Midbrain (tissue), 1 donor: ENCODE results near the gene USB1.

Experiments
- DNase-seq: peaks from one replicate; lab custom pipeline; 2025; lab: John Stamatoyannopoulos, UW

Gene USB1

DNA sequence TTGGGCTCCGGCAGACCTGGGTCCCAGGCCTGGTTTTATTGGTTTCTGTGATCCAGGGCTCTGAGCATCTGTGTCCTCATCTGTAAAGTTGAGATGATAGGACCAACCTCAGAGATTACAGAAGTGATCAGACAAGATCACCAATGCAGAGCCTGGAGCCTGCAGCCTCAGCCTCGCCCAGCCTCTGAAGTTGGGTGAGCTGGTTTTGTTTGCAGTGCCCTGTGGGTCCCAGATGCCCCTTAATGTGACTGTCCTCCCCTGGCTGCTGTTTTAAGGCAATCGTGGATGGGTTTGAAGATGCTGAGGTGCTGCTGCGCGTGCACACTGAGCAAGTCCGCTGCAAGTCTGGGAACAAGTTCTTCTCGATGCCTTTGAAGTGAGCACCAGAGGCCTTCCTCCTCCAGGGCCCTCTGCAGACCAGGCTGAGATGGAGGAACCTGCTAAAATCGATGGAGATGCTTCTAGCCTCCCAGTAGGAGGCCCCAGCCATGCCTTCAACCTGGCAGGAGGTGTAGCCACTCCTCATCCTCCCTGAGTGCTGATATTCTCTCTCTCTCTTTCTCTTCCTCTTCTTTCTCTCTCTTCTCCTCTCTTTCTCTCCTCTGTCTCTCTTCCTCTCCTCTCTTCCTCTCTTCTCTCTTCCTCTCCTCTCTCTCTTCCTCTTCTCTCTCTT, 18.8 kb downstream of the USB1 start:
- no peak for DNase-seq

DNA sequence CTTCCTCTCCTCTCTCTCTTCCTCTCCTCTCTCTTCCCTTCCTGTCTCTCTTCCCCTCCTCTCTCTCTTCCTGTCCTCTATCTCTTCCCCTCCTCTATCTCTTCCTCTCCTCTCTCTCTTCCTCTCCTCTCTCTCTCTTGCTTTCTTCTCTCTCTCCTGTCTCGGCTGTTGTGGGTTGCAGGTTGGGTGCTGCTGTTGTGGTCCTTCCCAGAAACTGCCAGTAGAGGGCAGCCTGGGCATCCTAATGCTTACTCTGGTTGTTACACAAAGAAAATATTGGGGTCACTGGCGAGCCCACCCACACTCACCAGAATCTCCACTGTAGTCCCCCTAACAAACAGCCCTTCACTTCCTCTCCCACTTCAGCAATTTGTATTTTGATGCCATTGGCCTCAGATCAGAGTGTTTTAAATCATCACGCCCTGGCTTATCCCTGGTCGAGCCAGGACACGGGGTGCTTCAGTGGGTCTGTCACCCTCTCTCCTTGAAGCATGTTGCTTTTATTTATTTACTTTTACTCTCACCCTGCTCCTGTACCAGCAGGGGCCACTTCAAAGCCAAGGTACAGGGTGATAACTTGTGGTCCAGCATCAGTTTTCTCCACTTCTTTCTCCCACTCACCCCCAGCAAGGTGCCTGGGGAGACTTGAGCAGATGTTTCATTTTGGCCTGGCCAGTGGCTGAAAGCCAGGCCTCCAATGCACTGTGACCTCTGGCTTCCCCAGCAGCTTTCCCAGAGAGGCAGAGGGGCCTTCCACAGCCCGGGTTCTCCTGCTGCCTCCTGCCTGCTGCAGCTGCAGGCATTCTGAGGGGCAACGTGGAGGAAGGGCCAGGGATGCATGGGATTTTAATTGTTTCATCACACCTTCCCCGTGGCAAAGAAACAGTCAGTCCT, 19.7 kb downstream of the USB1 start:
- DNase-seq, result peak; percentile 61

DNA sequence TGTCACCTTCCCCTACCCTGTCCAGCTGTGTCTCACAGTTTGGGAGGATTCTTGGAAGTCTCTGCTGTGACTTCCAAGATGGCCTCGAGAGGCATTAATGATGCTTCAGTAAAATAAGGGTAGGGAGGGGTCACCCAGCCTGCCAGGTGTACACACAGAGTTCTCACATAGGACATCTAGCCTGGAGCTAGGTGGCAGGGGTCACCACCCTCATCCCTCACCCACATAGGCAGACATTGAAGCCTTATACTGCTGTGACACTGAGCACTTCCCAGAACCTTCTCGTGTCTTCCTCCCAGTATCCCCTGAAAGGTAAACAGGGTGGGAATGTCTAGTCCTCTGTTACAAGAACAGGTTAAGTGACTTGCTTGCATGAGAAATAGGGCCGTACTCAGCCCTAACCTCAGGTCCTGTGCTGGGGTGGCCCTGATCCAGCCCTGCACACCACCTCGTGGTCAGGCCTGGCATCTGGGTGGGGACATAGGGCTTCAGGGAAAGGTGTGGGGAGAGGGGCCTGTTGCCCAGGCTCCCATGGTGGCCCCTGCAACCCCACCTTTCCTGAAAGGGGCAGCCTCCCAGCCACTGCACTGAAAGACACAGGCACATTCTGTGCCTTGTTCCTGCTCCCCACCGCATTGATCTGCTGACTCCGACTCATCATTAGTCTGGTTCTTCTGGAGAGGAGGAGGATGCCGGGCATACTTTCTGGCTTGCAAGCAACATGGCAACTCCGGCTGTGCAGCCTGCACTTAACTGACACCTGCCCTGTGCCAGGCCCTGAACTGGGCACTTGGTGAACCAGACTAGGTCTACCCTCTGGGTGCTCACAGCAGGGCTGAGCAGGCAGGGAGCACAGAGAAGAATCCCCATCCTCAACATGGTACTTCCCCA, 20.7 kb downstream of the USB1 start:
- no peak for DNase-seq

DNA sequence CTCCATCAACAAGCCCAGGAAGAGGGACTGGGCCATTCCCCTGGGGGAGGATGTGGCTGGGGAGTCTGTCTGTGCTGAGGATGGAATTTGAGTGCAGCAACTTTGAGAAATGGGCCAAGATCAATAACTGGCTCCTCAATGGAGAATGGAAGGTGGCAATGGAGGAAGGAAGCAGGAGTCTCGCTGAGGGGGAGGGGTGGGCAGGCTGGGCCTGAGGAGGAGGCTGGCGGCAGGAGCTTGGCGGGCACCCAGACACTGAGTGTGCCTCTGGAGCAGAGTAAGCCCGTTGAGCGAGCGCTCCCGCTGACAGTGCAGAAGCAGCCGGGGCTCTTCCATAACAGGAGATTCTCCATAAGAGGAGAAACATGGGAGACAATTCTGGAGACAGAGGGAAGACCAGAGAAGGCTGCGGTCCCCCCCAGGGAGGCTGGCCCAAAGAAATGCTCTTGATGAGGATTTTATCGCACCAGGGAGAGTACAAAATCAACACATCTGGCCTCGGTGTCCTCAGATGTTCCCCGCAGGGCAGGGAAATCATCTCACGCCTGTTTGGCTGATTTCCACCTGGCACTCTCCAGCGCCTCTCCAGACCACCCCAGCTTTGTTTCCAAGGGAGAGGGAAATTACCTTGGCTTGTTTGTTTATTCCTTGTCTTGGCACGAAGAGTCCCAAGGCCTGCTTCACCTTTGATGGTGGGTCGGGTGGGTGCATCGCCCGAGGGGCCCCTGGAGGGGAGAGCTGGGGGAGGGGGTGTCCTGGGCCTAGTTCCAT, 21.6 kb downstream of the USB1 start:
- DNase-seq, result peak; percentile 50

DNA sequence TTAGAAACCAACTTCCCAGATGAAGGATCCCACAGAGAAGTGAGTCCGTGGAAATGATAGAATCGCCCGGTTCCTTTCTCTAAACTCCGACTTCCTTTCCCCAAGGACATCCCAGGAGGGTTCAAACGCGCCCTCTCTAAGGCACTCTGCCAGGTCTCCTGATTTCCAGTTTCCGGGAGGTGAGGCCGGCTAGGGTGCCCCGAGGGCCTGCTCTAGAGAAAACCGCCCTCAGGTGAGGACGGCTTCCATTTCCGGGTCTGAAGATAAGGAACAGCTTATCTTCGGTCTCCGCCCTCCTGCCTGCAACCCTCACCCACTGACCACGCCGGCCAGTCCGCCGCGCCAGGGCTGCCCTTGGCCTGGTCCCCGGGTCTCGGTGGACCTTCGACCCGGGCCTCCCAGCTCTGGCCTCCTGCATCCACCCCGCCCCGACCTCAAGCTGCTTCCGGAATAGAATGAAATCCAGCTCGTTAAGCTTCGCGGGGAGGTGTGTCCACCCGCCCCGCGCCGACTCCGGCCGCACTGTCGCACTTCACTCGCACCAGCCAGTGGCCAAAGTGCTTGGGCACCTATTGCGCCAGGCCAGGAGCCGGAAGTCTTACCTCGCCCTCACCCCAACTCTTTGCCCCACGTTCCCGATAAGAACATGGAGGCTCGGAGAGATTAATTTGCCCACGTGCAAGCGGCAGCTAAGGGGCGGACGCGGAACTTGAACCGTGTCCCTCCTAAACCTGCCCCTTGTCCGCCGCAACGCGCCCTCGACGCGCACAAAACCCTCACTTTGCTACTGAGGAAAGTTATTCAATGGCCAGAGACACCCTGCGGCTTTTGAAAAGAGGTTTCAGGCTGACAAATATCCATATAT, 23.5 kb downstream of the USB1 start:
- DNase-seq, result no peak

DNA sequence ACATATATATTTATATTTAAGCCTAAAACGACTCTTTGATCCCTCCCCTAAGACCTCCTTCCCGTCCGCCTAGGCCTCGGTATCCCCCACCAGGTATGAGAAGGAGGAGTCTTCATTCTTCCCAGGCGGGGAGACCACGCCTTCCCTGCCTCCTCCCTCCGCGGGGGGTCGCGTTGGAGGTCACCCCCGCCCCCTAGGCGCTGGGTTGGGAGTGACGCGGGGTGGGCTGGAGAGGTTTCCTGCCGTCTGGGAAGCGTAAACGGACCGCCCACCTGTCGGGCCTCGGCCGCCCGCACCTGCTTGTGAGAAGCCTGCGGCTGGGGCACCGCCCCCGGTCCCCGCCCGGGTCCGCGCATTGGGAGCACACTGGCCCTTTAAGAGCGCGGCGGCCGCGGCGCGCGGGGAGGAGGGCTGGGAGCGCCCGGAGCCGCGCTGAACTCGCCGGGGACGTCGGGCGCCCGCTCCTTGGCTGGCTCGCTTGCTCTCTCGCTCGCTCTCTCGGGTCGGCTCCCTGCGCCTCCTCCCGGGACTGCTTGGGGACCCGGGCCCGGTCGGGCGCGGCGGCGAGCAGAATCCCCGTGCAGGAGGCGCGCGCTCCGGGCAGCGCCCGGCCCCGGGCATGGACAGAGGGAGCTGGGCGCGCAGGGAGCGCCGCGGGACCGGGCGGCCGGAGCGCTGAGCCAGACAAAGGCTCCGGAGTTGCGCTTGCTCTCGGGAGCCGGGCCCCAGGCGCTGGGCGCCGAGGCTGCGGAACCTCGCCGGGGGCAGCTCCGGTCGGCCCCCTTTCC, 24.3 kb downstream of the USB1 start, which contains the start of gene MMP15:
Gene MMP15 (plus strand): TSS at position 404 of the 788 bp plus-strand sequence. CDS start 597 bp downstream, outside the sequence.
- peak; percentile 32 for DNase-seq

DNA sequence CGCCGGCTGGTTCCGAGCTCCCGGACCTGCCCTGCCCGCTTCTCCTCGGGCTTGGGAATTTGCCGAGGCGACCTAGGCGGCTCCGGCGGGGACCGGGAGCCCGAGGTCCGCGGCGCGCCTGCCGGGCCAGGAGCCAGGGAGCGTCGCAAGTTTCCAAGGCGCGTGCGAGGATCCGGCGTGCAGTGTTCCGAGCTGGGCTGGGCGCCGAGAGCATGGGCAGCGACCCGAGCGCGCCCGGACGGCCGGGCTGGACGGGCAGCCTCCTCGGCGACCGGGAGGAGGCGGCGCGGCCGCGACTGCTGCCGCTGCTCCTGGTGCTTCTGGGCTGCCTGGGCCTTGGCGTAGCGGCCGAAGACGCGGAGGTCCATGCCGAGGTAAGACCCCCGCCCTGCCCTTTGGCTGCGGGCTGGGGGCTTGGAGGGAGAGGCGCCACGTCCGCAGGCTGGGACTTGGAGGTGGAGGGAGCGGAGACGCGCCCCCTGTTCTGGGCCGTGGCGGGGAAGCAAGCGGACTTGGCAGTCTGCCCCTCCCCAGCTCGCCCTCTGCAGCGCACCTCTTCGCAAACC, 25.0 kb downstream of the USB1 start:
- no peak for DNase-seq

DNA sequence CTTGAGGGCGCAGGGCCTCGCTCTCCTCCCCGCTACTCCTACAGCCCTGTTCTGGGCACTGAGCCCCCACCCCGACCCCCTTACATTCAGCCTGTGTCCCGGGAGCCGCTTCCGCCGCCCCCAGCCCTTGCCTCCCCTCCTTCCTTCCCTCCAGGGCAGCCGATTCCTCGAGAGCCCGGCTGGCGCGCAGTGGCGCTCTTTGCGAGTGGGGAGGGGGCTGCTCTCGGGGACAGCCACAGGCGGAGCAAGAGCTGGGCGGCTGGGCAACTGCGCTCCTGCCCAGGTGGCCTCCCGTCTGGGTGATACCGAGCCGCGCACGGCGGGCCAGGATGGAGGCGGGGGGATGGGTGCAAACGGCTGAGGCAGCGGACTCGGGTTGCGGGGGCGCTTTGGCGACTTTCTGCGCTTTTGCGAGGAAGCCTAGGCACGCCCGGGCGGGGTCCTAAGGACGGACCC, 25.5 kb downstream of the USB1 start:
- DNase-seq, result no peak

DNA sequence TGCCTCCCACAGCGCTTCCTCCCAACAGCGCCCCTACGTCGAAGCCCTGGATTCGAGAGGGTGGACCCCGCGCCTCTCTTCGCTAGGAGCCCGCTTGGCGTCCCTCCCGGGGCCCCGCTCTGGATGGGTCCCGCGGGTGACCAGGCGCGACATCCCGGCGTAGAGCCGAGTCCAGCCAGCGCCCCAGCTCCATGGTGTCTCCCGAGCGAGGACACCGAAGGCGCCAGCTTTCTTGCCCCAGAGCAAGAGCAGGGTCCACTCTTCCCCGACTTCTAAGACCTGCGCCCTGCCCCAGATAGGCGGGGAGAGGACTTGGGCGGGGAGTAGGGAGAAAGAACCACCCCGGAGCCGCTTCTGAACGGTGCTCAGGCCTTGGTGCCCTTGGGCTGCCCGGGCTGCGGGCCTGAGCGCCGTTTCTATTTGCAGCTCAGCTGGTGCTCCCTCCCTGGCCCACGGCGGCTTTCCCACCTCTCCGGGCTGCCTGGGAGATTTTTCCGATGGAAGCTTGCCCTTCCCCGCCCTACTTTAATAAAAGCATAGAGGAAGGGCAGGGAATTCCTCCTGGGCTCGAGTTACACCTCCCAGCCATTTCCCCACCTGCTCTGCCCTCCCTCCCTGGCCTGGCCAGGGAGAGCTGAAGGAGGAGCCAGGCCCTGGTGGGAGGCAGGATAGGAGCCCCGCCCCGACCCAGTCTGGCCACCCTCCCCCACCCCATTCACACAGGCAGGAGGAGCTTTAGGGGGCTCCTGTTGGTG, 26.1 kb downstream of the USB1 start:
- DNase-seq, result no peak

DNA sequence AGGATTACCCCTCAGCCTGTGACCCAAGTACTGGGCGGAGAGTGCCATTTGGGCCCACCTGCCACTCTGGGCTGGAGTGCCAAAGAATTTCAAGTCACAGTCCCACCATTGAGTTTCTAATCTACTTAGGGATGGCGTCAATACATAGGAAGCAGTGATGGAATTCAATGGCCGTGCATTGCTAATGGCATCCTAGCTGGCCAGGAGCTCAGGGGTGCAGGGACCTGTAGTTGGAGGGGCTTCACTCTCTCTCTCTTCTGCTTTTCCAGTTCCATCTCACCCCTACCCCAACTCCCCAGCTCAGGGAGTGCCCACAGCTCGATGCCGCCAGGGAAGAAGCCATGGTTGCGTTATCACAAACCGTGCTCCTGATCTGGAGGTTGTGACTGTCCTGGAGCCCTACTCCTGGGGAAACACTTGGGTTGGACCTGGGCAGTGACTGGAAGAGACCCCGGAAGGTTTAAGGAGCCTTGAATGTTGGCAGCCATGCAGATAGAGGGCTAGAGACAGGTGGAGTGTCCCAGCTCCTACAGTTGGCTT, 26.8 kb downstream of the USB1 start:
- no peak for DNase-seq

DNA sequence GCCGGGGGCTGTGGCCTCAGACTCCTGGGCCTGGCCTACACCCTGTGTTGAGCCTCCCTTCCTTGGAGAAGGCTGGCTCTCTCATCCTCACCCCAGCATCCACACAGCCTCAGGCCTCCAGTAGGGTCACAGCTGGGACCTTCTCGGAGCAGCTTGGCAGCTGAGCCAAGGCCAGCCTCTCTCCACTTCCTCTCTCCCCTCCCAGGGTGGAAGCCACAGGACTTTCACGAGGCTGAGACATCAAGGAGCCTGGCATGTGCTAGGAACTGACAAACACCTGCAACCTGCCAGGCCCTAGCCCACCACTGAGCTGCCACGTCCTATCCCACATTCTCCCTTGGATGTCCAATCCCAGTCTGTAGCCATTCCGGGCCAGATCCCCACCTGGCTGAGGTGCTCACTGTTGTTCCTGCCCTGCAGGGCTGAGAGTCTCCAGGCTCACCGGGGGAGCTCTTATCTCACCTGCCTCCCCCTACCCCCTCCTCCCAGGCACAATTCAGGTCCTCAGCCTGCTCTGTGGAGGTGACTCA, 27.4 kb downstream of the USB1 start:
- DNase-seq, result no peak

DNA sequence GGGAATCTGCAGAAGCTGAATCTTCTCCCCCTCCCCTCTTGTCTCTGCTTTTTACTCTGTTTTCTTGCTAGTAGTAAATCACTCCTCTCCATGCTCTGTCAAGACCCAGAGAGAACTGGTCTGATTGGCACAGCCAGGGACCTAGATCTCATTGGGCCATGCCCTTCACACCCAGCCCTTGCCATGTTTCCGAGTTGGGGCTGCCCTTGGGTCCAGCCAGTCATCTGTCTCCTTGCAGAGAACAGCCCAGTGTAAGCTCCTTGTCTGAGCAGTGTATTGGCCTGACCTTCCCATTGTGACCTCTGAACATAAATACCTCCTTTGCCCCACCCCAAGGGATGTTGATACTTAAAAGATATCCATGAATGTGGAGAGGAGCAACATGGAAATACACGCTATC, 28.2 kb downstream of the USB1 start:
- no peak for DNase-seq

DNA sequence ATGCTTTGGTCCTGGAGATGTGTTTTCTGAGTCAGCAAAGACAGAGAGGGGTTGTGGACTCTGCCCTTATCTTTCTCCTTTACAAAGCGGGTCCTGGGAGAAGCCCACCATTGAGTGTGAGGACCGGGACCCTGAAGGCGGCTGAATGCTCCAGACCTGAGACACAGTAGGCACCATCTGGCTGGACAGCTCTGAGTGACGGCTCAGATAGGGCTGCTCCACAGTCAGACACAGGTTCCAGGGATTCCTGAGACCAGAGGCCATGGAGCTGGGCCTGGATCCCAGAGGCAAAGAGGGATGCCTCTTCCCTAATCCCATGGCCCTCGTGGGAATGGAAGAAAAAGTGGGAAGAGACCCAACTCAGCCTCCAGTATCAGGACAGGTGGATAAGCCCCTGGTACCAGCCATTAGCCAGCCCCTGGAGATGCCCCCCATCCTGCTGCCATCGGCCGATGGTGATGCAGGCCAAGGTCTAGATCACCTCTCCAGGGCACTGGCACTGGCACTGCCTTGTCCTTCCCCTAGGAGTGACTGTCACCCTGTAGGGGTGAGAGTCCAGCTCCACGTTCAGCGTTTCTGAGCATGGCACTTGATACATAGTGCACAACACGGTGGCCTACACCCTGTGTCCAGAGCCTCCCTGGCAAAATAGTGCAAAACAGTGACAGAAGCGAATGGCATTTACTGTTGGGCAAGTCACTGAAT, 29.1 kb downstream of the USB1 start:
- no peak for DNase-seq

DNA sequence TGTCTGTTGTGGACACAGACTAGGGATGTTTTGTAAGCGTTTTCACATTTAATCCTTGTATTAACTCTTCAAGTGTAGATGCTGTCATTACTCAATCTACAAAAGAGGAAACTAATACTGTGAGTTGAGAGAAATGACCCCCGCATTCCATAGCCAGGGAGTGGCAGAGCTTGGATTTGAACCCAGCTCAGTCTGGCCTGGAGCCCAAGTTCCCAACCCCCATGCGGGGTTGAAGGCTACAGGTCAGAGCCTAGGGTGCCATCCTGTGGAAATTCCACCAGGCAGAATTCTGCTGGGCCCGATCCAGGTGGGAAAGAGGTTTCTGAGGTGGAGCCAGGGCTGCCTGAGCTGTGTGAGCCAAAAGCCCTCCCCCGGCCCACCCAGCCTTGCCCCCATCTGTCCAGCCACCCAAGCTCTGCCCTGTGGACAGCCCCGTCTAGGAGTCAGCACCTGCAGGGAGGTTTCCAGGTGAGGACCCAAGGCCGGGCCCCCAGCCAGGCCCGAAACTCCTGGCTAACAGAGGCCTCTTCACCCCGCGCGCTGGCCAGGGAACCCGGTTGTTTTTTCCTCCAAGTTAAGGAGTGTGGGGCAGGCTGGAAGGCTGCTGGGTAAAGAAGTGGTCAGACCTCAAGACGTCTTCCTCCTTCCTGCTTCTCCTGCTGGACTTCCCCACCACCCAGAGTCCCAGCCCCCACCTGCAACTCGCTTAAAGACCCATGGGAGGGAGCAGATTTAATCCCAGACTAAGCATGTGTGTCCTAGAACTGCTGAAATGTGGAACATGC, 30.0 kb downstream of the USB1 start:
- no peak for DNase-seq

DNA sequence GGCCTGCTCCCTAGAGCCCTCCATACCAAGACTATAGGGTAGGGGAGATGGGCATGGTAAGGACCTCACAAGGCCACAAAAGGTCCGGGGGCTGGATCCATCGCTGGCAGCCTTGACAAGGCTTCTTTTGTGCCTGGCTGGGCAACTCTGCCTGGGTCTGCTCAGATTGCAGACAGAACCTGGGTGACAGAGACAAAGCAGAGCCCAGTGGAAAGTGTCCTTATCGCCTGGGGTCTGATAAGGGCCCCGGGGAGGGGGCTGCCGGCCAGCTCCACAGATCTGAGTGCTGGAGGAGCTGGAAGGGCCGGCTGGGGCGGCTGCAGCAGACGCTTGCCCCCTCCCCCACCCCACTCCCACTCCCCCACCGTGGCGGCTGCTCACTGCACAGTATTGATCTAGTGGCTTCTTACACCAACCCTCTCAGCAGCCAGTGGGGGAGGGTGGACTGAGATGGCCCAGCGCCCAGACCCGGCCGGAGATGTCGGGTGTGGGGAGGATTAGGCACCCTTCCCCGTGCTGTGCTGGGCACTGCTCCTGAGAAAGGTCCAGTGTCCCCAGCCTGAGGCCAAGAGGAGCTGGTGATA, 31.6 kb downstream of the USB1 start:
- peak; percentile 43 for DNase-seq

DNA sequence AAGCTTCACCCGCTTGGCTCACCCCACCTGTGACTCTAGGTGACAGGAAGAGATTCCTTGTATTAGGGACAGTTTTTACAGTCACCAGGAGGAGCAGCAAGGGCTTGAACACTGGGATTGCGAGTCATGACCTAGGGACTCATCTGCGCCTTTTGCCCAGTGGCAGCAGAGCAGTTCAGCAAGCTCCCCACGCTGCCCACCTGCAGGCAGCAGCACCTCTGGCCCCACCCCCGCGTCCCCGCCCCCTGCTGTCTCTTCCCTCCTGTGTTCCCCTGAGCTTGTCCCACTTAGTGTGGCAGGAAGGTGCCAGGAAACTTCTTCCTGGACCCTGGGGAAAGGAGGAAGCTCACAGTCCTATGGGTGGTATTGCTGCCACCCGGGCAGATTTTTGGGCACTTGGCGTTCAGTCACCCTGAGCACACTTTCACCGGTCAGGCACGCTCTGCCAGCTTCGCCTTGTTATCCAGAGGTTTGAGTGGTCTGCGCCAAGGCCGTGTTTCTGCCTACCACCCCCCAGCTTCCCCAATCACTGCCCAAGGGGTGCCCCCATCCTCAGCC, 33.0 kb downstream of the USB1 start:
- no peak for DNase-seq
